PC-9 (cell line): ENCODE measurements around the gene PRDX3. TPM values are rescaled to one million over a fixed set of nuclear protein-coding genes. Genes with fewer than 3 reads are reported as not detected.

ENCODE experiments used
- BruUV-seq: library from RNA; stranded (reverse); fragments of 400-500 nt; replicated peaks from 2 replicates; lab custom pipeline; 2021; lab: Mats Ljungman, UMichigan
- CTCF ChIA-PET: fragments of 300-600 bp; sonication (Branson Sonifier 250); formaldehyde crosslinking; loops from one replicate; lab custom pipeline; 2022; ENCODE audit warnings: antibody characterized with exemption; lab: Charles Lee
- POLR2A ChIA-PET: fragments of 300-600 bp; sonication (Branson Sonifier 250); formaldehyde crosslinking; loops from one replicate; lab custom pipeline; 2022; ENCODE audit warnings: antibody characterized with exemption; ENCODE audit not compliant: unreplicated experiment; lab: Charles Lee
- DNase-seq, 2 experiments: peaks; one replicate each; pipeline versions ENCODE4 v3.0.0 to v3.0.0-alpha.2; 2015 to 2022; ENCODE audit warnings: mixed read lengths in 1 of 2
- H2AFZ ChIP-seq: fragments of 200-600 bp; sonication (generic); 2 replicates; pipeline ENCODE4 v1.8.1; 2017; ENCODE audit warnings: antibody characterized with exemption
- H3F3A ChIP-seq: fragments of 200-600 bp; sonication (generic); 2 replicates; pipeline ENCODE4 v1.8.1; 2017; ENCODE audit warnings: antibody characterized with exemption, mild to moderate bottlenecking, low read depth; ENCODE audit not compliant: insufficient read depth
- H3K27ac ChIP-seq: fragments of 200-600 bp; sonication (generic); 2 replicates; pipeline ENCODE4 v1.6.1; 2016; ENCODE audit warnings: mixed run types
- H3K27me3 ChIP-seq: fragments of 200-600 bp; sonication (generic); 2 replicates; pipeline ENCODE4 v1.6.1; 2016; ENCODE audit warnings: low read depth, mixed run types; ENCODE audit not compliant: insufficient read depth
- H3K36me3 ChIP-seq: fragments of 200-600 bp; sonication (generic); 2 replicates; pipeline ENCODE4 v1.6.1; 2016; ENCODE audit warnings: low read depth, mixed run types
- H3K4me1 ChIP-seq: fragments of 200-600 bp; sonication (generic); replicated peaks from 2 replicates; pipeline ENCODE4 v1.6.1; 2016; ENCODE audit warnings: mixed run types; ENCODE audit not compliant: insufficient read depth
- H3K4me2 ChIP-seq: fragments of 200-600 bp; sonication (generic); 2 replicates; pipeline ENCODE4 v1.6.1; 2017; ENCODE audit warnings: mixed run types
- H3K4me3 ChIP-seq: fragments of 200-600 bp; sonication (generic); 2 replicates; pipeline ENCODE4 v1.6.1; 2016; ENCODE audit warnings: mixed run types
- H3K79me2 ChIP-seq: fragments of 200-600 bp; sonication (generic); 2 replicates; pipeline ENCODE4 v1.6.1; 2017; ENCODE audit warnings: low read depth, mixed run types
- H3K9me2 ChIP-seq: fragments of 200-600 bp; sonication (generic); 2 replicates; pipeline ENCODE4 v1.8.1; 2017; ENCODE audit warnings: mild to moderate bottlenecking; ENCODE audit not compliant: insufficient read depth
- H3K9me3 ChIP-seq: fragments of 200-600 bp; sonication (generic); 2 replicates; pipeline ENCODE4 v1.8.1; 2016; ENCODE audit warnings: low read depth; ENCODE audit not compliant: insufficient read depth
- H4K20me1 ChIP-seq: fragments of 200-600 bp; sonication (generic); 2 replicates; pipeline ENCODE4 v1.8.1; 2017; ENCODE audit not compliant: insufficient read depth
- EZH2 ChIP-seq: fragments of 200-600 bp; sonication (generic); IDR thresholded peaks from 2 replicates; pipeline ENCODE4 v1.8.0; 2017; ENCODE audit warnings: antibody characterized with exemption, low read depth
- intact Hi-C: fragments of 100-400 bp; cut with micrococcal nuclease; formaldehyde crosslinking; loops from one replicate; pipeline ENCODE4 v1.10.0; 2022; ENCODE audit not compliant: unreplicated experiment
- total RNA-seq: library from RNA; stranded (reverse); gene quantifications from 2 replicates; pipeline ENCODE4 v1.2.3, GENCODE V29; 2021
- TF ChIP-seq, protein P1 (sequence below): fragments of 200-600 bp; sonication (generic); conservative IDR thresholded peaks from 2 replicates; pipeline ENCODE4 v1.6.1; 2017; ENCODE audit warnings: mixed run types, antibody characterized with exemption, mild to moderate bottlenecking, moderate library complexity

The PRDX3 gene
- total RNA-seq, 1 experiment from 2014 or later: 144 TPM

DNA sequence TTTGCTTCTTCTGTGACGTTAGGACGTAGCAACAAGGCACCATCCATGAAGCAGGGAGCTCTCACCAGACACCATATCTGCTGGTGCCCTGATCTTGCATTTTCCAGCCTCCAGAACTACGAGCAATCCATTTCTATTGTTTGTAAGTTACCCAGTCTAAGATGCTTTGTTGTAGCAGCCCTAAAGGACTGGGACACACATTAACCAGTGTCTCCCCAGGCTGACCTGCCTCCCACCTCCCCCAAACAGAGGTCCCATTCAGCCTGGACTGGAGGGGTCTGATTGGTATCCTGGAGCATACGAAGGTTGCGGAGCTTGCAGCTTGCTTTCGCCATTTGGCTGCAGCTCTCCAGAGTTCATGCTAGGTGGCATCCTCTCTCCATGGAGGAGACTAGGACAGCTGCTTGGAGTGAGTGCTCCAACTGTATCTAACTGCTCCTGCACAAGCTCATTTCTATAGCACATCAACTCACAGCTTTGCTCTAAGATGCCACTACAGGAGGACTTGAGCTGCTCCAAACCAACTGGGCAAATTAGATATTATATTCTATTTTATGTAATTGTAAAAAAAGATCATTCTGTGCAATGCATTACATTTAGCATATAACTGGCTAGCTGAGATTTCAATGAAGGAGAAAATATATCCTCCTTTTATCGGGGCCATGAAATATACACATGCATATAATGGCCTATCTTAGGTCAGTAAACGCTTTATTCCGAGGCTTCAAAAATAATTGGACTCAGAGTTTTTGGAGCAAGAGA, 20.8 kb upstream of the PRDX3 start:
- peak; percentile 27 to 44 for DNase-seq
- Histone ChIP-seq H3K27me3 (no peaks in the 10 kb centered on the region), H3K79me2 (no peaks in the 10 kb centered on the region), H3K4me1 (peaks cover 22% of the 10 kb centered on the region), H3K27ac (no peak overlapping the region), H2AFZ (no peak overlapping the region), H3K4me3 (no peak overlapping the region), H3K9me2 (no peaks in the 10 kb centered on the region), H3K36me3 (no peaks in the 10 kb centered on the region), H3K9me3 (no peaks in the 10 kb centered on the region), H3F3A (peaks cover 9% of the 10 kb centered on the region; the same call in 1 of the 2 replicates), H4K20me1 (no peaks in the 10 kb centered on the region), H3K4me2 (no peak overlapping the region)
- TF ChIP-seq EZH2: no peak
- TF ChIP-seq, protein P1, sequence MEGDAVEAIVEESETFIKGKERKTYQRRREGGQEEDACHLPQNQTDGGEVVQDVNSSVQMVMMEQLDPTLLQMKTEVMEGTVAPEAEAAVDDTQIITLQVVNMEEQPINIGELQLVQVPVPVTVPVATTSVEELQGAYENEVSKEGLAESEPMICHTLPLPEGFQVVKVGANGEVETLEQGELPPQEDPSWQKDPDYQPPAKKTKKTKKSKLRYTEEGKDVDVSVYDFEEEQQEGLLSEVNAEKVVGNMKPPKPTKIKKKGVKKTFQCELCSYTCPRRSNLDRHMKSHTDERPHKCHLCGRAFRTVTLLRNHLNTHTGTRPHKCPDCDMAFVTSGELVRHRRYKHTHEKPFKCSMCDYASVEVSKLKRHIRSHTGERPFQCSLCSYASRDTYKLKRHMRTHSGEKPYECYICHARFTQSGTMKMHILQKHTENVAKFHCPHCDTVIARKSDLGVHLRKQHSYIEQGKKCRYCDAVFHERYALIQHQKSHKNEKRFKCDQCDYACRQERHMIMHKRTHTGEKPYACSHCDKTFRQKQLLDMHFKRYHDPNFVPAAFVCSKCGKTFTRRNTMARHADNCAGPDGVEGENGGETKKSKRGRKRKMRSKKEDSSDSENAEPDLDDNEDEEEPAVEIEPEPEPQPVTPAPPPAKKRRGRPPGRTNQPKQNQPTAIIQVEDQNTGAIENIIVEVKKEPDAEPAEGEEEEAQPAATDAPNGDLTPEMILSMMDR: peak; percentile 63
- ChIA-PET CTCF (interaction anchor here (0.7 kb wide), 2 partner anchors 245 to 246 kb away, joined by 4 read pairs; no protein-coding TSS in a partner anchor), POLR2A (no interaction called here)
- intact Hi-C loops: loop anchor here (2.0 to 10.0 kb wide), 3 partner anchors 289 to 635 kb away; partner anchors contain the start of gene RGS10
- no TSS peak for BruUV-seq

DNA sequence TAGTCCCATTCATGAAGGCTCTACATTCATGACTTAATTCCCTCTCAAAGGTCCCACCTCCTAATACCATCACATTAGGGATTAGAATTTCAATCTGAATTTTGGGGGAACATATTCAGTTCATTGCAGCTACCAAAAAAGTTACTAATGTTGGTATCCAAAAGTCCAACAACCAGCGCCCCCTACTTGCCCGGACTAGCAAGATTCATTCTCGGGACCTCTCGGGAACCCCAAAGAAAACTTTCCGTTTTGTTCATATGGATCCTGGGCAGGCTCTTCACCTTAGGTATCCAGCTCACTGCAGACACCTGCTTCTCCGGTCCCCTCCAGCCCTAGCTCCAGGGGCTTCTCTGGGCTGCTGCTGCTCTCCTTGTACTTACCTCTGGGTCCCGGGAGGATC, 19.8 kb upstream of the PRDX3 start:
- Histone ChIP-seq H3K9me2 (no peaks in the 10 kb centered on the region), H3K4me1 (peaks cover 20% of the 10 kb centered on the region), H3K27me3 (no peaks in the 10 kb centered on the region), H3K79me2 (no peaks in the 10 kb centered on the region), H3F3A (peaks cover 7% of the 10 kb centered on the region; the same call in 1 of the 2 replicates), H4K20me1 (no peaks in the 10 kb centered on the region), H3K4me3 (no peak overlapping the region), H3K9me3 (no peaks in the 10 kb centered on the region), H3K36me3 (no peaks in the 10 kb centered on the region), H3K27ac (no peak overlapping the region), H3K4me2 (no peak overlapping the region), H2AFZ (no peak overlapping the region)
- POLR2A ChIA-PET: no interaction called here
- CTCF ChIA-PET: no interaction called here
- TF ChIP-seq, protein P1: peak; percentile 33; the same call in 1 of the 2 replicates
- no peak for TF ChIP-seq EZH2
- no peak for DNase-seq
- no TSS peak for BruUV-seq
- intact Hi-C loops: loop anchor here (2.0 to 10.0 kb wide), 3 partner anchors 290 to 634 kb away; partner anchors contain the start of gene RGS10

DNA sequence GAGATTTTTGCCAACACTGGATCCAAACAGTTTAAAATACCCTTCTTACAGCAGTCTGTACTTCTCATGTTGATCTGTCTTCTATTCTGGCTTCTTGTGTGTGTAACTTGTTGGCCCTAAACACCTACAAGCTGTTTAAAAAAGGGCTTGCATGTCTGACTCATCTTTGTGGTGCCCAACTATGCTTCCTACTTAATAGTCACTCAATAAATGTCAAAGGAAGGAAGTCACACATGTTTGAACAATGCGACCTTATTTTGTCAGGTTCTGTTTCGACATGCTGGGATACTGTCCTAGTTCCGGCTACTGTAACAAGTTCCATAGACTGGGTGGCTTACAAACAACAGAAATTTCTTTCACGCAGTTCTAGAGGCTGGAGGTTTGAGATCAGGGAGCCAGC, 19.3 kb upstream of the PRDX3 start:
- H3K4me1 ChIP-seq: peaks cover 15% of the 10 kb centered on the region
- no peaks in the 10 kb centered on the region for H3K36me3 ChIP-seq
- intact Hi-C loops: loop anchor here (2.0 to 10.0 kb wide), 3 partner anchors 291 to 633 kb away; partner anchors contain the start of gene RGS10
- no peak overlapping the region for H3K4me2 ChIP-seq
- peaks cover 2% of the 10 kb centered on the region; the same call in 1 of the 2 replicates for H3F3A ChIP-seq
- no peaks in the 10 kb centered on the region for H4K20me1 ChIP-seq
- H3K27me3 ChIP-seq: no peaks in the 10 kb centered on the region
- no peaks in the 10 kb centered on the region for H3K79me2 ChIP-seq
- CTCF ChIA-PET: no interaction called here
- no TSS peak for BruUV-seq
- no peak overlapping the region for H3K27ac ChIP-seq
- H3K9me2 ChIP-seq: no peaks in the 10 kb centered on the region
- no peak overlapping the region for H2AFZ ChIP-seq
- no peaks in the 10 kb centered on the region for H3K9me3 ChIP-seq
- POLR2A ChIA-PET: interaction anchor here (0.6 kb wide), 1 partner anchor 345 kb away, joined by 4 read pairs; the partner anchor contains the start of gene RGS10
- DNase-seq: peak in 1 of 2 experiments; percentile 68
- TF ChIP-seq EZH2: no peak
- TF ChIP-seq, protein P1: no peak
- H3K4me3 ChIP-seq: no peak overlapping the region
